Measurements from ENCODE around the gene HOXB3.
A peak's percentile ranks its signal among the peaks of the same experiment; 100 is the strongest.

Gene HOXB3

GRCh38 chr17:48625495-48626244 is 35.6 kb upstream of the HOXB3 start:
- DNase-seq = peak; percentile 64 to 71

- no peak for DNase-seq
Observed at GRCh38 chr17:48624544-48625494, 34.8 kb upstream of the HOXB3 start.

GRCh38 chr17:48624118-48624517 is 34.1 kb upstream of the HOXB3 start:
- no peak for DNase-seq

- DNase-seq = no peak
Observed at GRCh38 chr17:48623583-48623982, 33.5 kb upstream of the HOXB3 start.

- no peak for DNase-seq
Observed at GRCh38 chr17:48622857-48623256, 32.8 kb upstream of the HOXB3 start.

GRCh38 chr17:48621410-48622392 is 31.7 kb upstream of the HOXB3 start:
- DNase-seq = no peak

DNA sequence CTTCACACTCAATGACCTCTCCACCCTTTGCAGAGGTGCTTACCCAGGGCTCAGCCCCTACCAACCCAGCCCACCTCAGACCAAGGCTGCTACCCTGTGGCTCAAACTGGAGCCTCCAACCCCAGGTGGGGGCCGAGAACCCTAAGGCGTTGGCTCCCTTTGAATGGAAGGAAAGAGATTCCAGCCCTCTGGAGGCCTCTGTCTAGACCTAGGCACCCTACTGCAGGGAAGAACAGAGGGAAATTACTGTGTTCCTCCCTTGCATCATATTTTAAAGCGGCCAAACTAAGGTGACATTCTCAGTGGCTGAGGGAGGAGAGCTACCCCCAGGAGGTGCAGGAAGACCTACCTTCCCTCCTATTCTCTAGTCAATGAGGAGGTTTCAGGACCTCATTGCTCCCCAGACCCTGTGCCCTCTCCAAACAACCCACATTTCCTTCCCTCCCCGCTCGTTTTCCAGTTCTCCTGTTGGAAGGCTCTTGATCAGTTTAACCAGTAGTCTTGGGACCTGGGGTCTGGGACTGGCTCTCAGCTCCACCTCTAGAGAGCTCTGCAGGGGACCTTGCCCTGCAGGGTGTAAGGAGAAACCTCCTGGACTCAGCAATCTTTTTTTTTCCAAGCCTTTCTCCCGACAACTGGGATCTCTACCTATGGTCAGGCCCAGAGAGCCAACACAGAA is 30.6 kb upstream of the HOXB3 start:
- DNase-seq = no peak

DNA sequence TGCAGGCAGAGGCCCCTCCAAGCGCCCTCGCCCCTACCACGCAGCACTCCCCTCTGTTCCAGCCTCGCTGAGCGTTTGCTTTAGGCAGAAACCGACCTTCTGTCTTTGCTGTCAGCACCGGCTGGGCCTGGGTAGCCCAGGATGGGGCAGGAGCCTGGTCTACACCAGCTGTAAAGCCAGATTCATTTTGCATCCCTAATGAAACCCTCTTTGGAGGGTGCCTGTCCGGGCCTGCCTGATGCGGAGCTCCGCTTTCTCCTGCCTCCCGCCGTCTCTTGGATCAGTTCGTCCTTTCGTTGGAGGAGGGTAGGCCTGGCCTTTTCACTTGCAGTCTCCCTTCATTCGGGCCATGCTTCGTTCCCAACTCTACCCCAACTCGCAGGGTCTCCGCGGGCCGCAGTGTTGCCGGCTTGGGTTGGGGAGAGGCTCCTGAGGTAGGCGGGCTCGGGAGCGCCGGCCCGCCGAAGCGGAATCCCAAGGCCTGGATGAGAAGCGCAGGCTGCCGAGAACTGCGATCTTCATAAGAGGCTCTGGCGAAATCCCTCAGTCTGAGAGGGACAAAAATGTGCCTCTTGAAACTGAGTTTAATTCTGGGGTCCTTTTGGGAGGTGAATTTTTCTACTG is 29.9 kb upstream of the HOXB3 start:
- no peak for DNase-seq

GRCh38 chr17:48618256-48618896 is 28.3 kb upstream of the HOXB3 start:
- peak; percentile 88 to 90 for DNase-seq

DNA sequence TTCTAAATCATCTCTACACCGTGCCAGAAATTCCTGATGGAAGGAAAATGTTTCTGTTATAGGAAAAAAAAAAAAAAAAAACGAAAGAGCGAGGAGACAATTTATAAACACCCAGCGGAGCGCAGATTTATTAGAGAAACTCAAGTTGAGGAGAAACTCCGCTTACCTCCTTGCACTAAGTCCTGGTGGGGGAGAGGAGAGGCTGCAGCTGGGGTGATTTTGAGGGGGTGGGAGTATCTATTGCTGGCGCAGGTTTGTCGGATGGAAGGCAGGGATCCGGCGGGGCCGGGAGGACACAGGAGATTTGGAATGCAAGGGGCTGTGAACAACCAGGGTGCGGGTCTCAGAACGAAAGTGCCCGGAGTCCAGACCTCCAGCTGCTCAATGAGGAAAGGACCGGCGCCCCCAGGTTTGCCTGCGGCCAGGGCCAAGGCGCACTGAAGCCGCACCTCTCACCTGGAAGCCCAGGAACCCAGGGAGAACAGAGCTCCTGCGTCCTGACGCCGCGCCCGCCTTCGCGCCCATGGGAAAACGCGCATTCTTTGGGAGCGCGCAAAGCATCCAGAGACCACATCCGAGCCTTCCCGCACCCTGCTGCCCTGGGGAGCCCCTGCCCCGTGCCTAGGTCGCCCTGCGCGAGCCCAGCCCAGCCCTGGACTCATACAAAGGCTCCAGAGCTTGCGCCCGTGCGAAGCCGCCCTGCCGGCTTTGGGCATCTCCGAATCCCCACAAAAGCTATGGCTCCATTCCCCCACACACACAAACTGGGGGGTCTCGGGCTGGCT is 27.6 kb upstream of the HOXB3 start:
- no peak for DNase-seq

- no peak for DNase-seq
Observed at GRCh38 chr17:48616717-48617470, 26.9 kb upstream of the HOXB3 start.

DNA sequence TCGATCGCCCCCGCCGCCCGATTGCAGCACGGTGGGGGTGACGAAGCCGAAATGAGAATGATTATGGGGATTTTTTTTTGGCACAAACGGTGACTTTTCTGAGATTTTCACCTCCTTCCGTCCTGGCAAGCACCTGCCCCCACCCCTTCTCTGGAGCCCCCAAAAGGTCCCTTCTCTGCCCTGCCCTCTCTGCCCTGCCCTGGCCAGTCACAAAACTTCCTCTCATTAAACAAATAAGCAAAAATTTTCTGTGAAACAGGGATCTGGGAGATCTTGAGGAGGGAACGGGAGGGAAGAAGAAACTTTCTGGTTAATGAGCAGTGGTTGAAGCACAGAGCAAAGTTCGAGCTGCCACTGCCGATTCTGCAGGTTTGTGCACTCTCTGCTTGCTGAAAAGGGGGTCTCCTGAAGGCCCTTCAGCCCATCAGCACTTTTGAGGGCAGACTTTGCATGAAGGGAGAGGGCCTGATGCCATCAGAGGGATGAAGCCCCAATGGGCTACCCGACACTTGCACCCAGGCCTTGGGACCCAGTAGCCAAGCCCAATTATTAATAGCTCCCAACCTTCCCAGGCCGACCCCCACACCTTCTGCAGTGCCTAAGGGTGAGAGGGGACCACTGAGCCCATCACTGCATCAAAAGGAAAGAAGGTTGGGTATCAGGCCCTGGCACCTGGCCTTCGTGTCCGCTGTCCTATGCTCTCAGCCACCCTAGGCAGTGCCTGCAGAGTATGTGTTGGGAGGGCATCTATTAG is 26.1 kb upstream of the HOXB3 start:
- DNase-seq = no peak

- no peak for DNase-seq
Observed at GRCh38 chr17:48615047-48615962, 25.3 kb upstream of the HOXB3 start, which contains the start of gene HOXB8. Gene HOXB8, minus strand, starts transcription at chr17:48615292. Its CDS starts 588 bp downstream, at chr17:48614704.

GRCh38 chr17:48613862-48614694 is 24.0 kb upstream of the HOXB3 start:
- peak; percentile 62 to 69 for DNase-seq

DNA sequence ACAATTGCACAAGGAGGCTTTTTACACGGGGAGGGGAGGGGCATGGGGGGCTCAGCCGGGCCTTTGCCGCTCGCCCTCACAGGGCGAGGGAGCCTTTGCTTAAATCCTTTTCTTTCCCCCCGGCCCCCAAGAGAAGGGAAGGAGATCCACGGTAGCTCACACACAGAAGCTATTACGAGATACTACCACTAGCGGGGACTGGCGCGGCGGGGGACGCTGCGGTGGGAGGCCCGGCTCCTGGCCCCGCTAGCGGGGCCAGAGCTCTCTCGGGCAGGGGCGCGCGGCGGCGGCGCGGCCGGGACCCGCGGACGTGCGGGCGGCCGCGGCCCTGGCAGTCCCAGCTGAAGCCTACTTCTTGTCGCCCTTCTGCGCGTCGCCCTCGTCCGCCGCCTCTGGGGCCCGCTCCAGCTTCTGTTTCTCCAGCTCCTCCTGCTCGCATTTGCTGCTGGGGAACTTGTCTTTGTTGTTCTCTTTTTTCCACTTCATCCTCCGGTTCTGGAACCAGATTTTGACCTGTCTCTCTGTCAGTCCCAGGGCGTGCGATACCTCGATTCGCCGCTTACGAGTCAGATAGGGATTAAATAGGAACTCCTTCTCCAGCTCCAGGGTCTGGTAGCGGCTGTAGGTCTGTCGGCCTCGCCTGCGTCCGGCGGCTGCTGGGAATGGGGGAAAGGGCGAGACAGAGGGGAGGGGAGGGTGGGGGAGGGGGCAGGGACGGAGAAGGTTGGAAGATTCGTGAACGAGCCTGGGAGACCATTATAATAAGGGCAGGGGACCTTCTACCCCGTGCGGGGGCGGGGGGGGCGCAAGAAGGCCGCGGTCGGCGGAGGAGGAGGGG is 23.0 kb upstream of the HOXB3 start:
- peak; percentile 62 to 67 for DNase-seq

GRCh38 chr17:48612456-48612853 is 22.4 kb upstream of the HOXB3 start:
- DNase-seq = no peak
